ENCODE results near the gene NIP7.

GRCh38 chr16:69307856-69308255 is 31.7 kb upstream of the NIP7 start:
- TF ChIP-seq CTCF (IDR thresholded peaks at IDR 0.05 in 4 of 5, conservative IDR thresholded peaks at IDR 0.05 in 1 of 5) (no peak), POLR2A (IDR thresholded peaks at IDR 0.05) (no peak)

Measured in gastrocnemius medialis (tissue), 4 donors.